CD4-positive, alpha-beta T cell treated with Interleukin-15 for 4 hours (primary cell): Measurements from ENCODE around the gene ARL9.
A peak's percentile ranks its signal among the peaks of the same experiment; 100 is the strongest.

Experiments
- DNase-seq: peaks from one replicate; pipeline ENCODE4 v3.0.0-alpha.2; 2020; ENCODE audit warnings: low spot score

ARL9 gene

GRCh38 chr4:56505269-56506130 is at the start of gene ARL9:
ARL9 (plus strand) TSS chr4:56505791; CDS start chr4:56505863, 72 bp downstream.
- DNase-seq = peak; percentile 53

- no peak for DNase-seq
Observed at GRCh38 chr4:56460085-56460484, 45.5 kb upstream of the ARL9 start.

GRCh38 chr4:56462157-56462556 is 43.4 kb upstream of the ARL9 start:
- no peak for DNase-seq

DNA sequence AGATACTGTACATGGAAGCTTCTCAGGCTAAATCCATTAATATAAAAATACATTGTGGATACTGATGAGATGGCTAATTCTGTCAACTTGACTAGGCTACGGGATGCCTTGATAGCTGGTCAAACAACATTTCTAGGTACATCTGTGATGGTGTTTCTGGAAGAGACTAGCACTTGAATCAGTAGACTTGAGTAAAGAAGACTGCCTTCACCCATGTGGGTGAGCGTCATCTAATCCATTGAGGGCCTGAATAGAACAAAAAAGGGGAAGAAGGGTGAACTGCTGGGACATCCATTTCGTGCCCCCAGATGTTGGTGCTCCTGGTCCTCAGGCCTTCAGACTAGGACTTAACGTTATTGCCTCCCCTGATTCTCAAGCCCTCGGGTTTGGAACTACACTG is 41.9 kb upstream of the ARL9 start:
- DNase-seq = no peak

- DNase-seq = no peak
Observed at GRCh38 chr4:56464581-56464980, 41.0 kb upstream of the ARL9 start.

DNA sequence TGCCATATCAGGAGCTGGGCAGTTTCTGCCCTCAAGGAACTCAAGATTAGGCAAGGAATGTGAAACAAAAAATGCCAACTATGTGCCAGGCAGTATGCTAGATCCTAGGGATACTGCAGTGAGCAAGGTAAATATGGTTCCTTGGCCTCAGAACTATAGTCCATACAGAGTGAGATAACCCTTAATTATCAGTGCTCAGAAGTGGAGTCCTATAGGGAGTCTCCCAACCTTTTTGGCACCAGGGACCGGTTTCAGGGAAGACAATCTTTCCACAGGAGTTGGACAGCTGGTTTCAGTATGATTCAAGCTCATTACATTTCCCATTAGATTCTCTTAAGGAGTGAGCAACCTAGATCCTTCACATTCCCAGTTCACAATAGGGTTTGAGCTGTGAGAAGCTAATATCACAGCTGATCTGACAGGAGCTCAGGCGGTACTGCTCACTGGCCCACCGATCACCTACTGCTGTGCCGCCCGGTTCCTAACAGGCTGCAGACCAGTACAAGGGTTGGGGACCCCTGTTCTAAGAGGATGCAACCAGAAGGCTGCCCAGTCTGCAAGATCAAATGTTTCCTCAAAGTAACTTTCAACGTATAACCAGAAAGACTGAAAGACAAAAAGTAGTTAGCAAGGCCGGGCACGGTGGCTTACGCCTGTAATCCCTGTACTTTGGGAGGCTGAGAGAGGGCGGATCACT is 39.8 kb upstream of the ARL9 start:
- no peak for DNase-seq

GRCh38 chr4:56466296-56466761 is 39.3 kb upstream of the ARL9 start:
- DNase-seq = peak; percentile 16

DNA sequence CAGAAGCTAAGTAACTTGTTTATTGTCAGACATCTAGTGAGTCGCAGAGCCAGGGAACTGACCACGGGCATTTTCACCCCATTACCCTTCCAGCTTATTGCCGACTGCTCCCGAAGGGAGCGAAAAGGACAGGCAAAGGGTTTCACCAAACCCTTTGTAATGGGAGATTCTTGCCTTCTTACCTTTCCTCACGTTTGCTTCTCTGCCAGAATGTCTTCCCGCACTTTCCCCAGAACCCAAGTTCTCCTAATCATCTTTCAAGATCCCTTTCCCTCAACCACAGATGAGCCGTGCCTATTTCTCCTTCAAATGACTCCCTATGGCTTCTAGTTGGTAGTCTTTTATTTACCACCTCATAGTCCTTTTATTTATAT is 38.7 kb upstream of the ARL9 start:
- DNase-seq = no peak

DNA sequence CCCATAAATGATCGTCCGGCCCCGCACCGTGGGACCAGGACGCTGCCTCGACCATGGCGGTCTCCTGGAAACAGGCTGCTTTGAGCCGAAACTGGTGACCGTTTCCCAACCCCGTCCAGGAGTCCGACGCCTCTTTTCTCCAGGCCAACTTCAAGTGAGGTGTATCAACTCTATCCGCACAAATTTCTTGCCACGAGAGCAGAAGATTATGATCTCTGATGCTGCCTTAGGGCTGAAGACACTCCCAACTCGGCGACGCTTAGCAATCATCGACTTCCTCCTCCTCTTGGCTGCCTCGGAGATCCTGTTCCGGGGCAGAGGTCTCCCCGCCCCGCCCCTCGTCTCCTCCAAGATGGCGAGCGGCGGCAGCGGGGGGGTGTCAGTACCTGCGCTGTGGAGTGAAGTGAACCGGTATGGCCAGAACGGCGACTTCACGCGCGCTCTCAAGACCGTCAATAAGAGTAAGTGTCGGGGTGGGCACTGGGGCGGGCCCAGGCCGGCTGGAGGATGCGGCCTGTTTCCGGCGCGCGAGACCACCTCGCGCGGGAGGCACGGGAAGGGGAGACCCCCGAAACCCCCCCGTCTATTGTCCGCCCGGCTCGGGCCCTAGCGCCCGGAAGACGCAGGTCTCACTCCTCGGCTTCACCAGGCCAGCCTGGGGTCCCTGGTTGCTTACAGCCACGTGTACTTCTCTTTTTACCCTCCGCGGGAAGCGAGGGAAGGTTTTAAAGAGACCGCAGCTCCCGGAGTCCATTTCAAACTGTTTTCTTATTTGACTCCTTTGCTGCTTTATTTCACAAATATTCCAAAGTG is 38.1 kb upstream of the ARL9 start, which contains the start of gene SRP72:
TSS of gene SRP72 (plus strand) at position 334 of the 813 bp plus-strand sequence. CDS start at position 353, 19 bp downstream.
- DNase-seq = peak; percentile 88

GRCh38 chr4:56468097-56468422 is 37.5 kb upstream of the ARL9 start:
- peak; percentile 30 for DNase-seq

- no peak for DNase-seq
Observed at GRCh38 chr4:56469489-56470210, 35.9 kb upstream of the ARL9 start.

DNA sequence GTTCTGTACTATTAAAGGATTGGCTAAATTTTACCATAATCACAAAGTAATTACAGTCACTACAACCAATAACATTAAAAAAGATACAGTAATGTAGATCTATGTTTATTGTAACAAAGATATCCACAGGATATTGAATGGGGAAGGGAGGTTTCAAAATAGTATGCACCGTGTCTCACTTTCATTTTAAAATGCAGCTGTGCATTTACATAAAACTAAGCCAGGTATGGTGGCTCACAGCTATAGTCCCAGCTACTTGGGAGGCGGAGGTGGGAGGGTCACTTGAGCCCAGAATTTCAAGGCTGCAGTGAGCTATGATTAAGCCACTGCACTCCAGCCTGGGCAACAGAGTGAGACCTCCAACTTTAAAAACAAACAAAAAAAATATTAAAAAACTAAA is 29.7 kb upstream of the ARL9 start:
- DNase-seq = no peak

DNA sequence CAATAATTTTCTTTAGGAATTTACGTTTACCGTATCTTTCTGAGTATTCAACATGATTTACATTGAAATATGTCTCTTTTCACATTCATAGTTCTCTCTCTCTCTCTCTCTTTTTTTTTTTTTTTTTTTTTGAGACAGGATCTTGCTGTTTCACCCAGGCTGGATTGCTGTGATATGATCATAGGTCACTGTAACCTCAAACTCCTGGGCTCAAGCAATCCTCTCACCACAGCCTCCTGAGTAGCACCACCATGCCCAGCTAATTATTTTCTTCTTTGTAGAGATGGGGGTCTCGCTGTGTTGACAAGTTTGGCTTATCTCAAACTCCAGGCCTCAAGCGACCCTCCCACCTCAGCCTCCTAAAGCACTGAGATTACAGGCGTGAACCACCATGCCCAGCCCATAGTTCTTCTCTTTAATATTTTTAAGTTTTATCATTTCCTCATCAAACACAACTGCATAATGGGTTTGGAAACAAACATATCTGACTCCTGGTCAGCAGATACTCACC is 28.3 kb upstream of the ARL9 start:
- DNase-seq = no peak

DNA sequence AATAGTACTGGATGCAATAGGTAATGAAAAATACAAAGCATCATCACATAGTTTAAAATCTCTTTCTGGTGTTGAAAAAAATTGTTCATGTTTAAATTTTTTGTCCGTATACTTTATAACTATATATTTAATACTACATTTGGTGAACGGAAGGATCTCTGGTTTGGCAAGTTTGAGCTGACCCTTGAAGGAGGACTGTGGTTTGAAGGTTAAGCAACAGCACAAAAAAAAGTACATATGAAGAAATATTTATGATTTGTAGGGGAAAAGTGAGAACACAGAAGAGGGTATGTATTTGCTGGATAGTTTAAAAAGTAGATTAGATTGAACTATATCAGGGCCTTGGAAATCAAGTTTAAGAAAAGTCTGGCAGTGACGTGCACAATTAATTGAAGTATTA is 24.9 kb upstream of the ARL9 start:
- no peak for DNase-seq

DNA sequence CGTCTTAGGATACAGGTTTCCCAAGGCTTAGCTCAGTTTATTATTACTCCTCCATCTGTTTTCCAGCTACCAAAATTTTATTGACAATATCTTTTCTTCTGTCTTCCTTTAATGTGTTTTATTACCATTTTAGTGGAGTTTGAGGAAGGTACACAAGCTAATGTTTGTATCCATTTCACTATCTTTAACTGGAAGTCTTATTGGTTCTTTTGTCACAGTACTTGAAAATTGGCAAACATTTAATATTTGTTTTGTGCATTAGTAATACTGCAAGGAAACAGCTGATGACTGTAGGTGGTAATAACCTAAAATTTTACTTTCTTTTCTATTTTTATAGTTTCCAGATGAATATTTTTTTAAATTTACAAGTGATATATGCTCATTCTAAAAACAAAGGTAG is 9.3 kb upstream of the ARL9 start:
- DNase-seq = no peak

- no peak for DNase-seq
Observed at GRCh38 chr4:56511098-56511497, 5.5 kb downstream of the ARL9 start.

GRCh38 chr4:56512166-56512565 is 6.6 kb downstream of the ARL9 start:
- no peak for DNase-seq

- no peak for DNase-seq
Observed at GRCh38 chr4:56513517-56513916, 7.9 kb downstream of the ARL9 start.

GRCh38 chr4:56530269-56531148 is 24.9 kb downstream of the ARL9 start:
- peak; percentile 76 for DNase-seq

GRCh38 chr4:56531149-56531770 is 25.7 kb downstream of the ARL9 start:
- no peak for DNase-seq
